Medulla oblongata (tissue), 1 donor: Measurements from ENCODE around the gene M6PR.

Experiments
- DNase-seq: peaks from one replicate; pipeline ENCODE4 v3.0.0-alpha.2; 2015; ENCODE audit errors: extremely low spot score

M6PR gene

GRCh38 chr12:8912914-8913313 is 36.5 kb downstream of the M6PR start:
- DNase-seq: no peak

- DNase-seq: no peak
Measured at GRCh38 chr12:8911606-8912268, 37.7 kb downstream of the M6PR start.

- no peak for DNase-seq
Measured at GRCh38 chr12:8909752-8910151, 39.7 kb downstream of the M6PR start.

GRCh38 chr12:8907513-8907912 is 41.9 kb downstream of the M6PR start:
- DNase-seq: no peak

- DNase-seq: no peak
Measured at GRCh38 chr12:8906266-8907180, 42.9 kb downstream of the M6PR start.

GRCh38 chr12:8905546-8905945 is 43.9 kb downstream of the M6PR start:
- DNase-seq: no peak

- DNase-seq: no peak
Measured at GRCh38 chr12:8904665-8905064, 44.8 kb downstream of the M6PR start.

- DNase-seq: no peak
Measured at GRCh38 chr12:8903646-8904045, 45.8 kb downstream of the M6PR start.

- peak; percentile 49 for DNase-seq
Measured at GRCh38 chr12:8902703-8903102, 46.7 kb downstream of the M6PR start.

- DNase-seq: no peak
Measured at GRCh38 chr12:8899830-8900229, 49.6 kb downstream of the M6PR start.

GRCh38 chr12:8897081-8897480 is 52.4 kb downstream of the M6PR start:
- no peak for DNase-seq

GRCh38 chr12:8894986-8895385 is 54.5 kb downstream of the M6PR start:
- no peak for DNase-seq

GRCh38 chr12:8894378-8894777 is 55.1 kb downstream of the M6PR start:
- DNase-seq: no peak

- no peak for DNase-seq
Measured at GRCh38 chr12:8891976-8892375, 57.5 kb downstream of the M6PR start.
